Measurements from ENCODE around the gene TNNI2. TPM values are rescaled to one million over a fixed set of nuclear protein-coding genes. Genes with fewer than 3 reads are reported as not detected.
"Not testable (repeated sequence)": the region's sequence is repeated elsewhere in the genome, so short reads cannot be mapped to it uniquely, and the experiment has no call there.

The TNNI2 gene
- total and polyA plus RNA-seq, 10 donors, result 2.3 to 21.8 (median 6.7) TPM

- H3K4me1 ChIP-seq, result peaks cover 27 to 96% (median 65%) of the 10 kb centered on the region in 6 donors
Measured at GRCh38 chr11:1873048-1873812, 34.4 kb downstream of the TNNI2 start.

GRCh38 chr11:1873813-1874150 lies 35.0 kb downstream of the TNNI2 start:
- Histone ChIP-seq H3K4me1 (peaks cover 23 to 96% (median 65%) of the 10 kb centered on the region in 6 donors), H3K27ac (peak overlapping the region in 5 of 8 donors; percentile 68 to 87 (median 83)), H3K36me3 (peaks cover 0 to 48% (median 4%) of the 10 kb centered on the region in 6 donors), H3K4me3 (peak overlapping the region in 5 of 8 donors; percentile 36 to 71 (median 50))
- H3K9me3 ChIP-seq; intact Hi-C loops (cut with DNase I; ENCODE audit: low total_unique reads); DNase-seq; H3K27me3 ChIP-seq (replicated peaks in 1 of 7): not testable (repeated sequence)
- WGBS, 5 donors, result 79 to 90% (median 80%) methylated on average over 12 to 17 of the region's 17 CpGs

More at GRCh38 chr11:1873048-1873812, 34.4 kb downstream of the TNNI2 start:
- peak; percentile 66 for DNase-seq
- peaks cover 0 to 50% (median 4%) of the 10 kb centered on the region in 6 donors for H3K36me3 ChIP-seq
- H3K4me3 ChIP-seq, result peak overlapping the region in 6 of 8 donors; percentile 15 to 71 (median 45)
- WGBS, 5 donors, result 38 to 64% (median 47%) methylated on average over 11 of the region's 11 CpGs
- intact Hi-C loops (cut with DNase I; ENCODE audit: low total_unique reads), result no loop called here
- no peaks in the 10 kb centered on the region for H3K27me3 ChIP-seq (replicated peaks in 1 of 7)
- H3K9me3 ChIP-seq, result no peaks in the 10 kb centered on the region
- TF ChIP-seq CTCF (IDR thresholded peaks at IDR 0.05 in 8 of 11, conservative IDR thresholded peaks at IDR 0.05 in 3 of 11), result no peak
- TF ChIP-seq POLR2A (IDR thresholded peaks at IDR 0.05), result no peak
- TF ChIP-seq POLR2AphosphoS5 (IDR thresholded peaks at IDR 0.05), result peak in 1 of 3 donors; percentile 33
- H3K27ac ChIP-seq, result peak overlapping the region in 7 of 8 donors; percentile 47 to 87 (median 79)

GRCh38 chr11:1874441-1875092 lies 35.8 kb downstream of the TNNI2 start:
- peak; percentile 76 for DNase-seq
- H3K27me3 ChIP-seq (replicated peaks in 1 of 7); intact Hi-C loops (cut with DNase I; ENCODE audit: low total_unique reads); H3K9me3 ChIP-seq: not testable (repeated sequence)
- Histone ChIP-seq H3K27ac (peak overlapping the region; percentile 14 to 86 (median 68)), H3K36me3 (peaks cover 0 to 55% (median 4%) of the 10 kb centered on the region in 6 donors), H3K4me3 (peak overlapping the region in 5 of 8 donors; percentile 19 to 71 (median 26)), H3K4me1 (peaks cover 23 to 96% (median 67%) of the 10 kb centered on the region in 6 donors)
- 71 to 92% (median 83%) methylated on average over 10 to 17 of the region's 17 CpGs for whole genome bisulfite sequencing, 5 donors

- WGBS, 5 donors, result 72 to 79% (median 79%) methylated on average over 17 to 28 of the region's 28 CpGs
- no peak for TF ChIP-seq CTCF (IDR thresholded peaks at IDR 0.05 in 8 of 11, conservative IDR thresholded peaks at IDR 0.05 in 3 of 11)
- TF ChIP-seq POLR2A (IDR thresholded peaks at IDR 0.05), result no peak
- peak in 2 of 3 donors; percentile 5 to 22 for TF ChIP-seq POLR2AphosphoS5 (IDR thresholded peaks at IDR 0.05)
- intact Hi-C loops (cut with DNase I; ENCODE audit: low total_unique reads), result no loop called here
- no peaks in the 10 kb centered on the region for H3K27me3 ChIP-seq (replicated peaks in 1 of 7)
- peak overlapping the region in 7 of 8 donors; percentile 14 to 86 (median 76) for H3K27ac ChIP-seq
- DNase-seq, result peak; percentile 78
- H3K4me1 ChIP-seq, result peaks cover 25 to 96% (median 67%) of the 10 kb centered on the region in 6 donors
- no peaks in the 10 kb centered on the region for H3K9me3 ChIP-seq
- peak overlapping the region in 5 of 8 donors; percentile 19 to 71 (median 26) for H3K4me3 ChIP-seq
- H3K36me3 ChIP-seq, result peaks cover 0 to 57% (median 4%) of the 10 kb centered on the region in 6 donors
Measured at GRCh38 chr11:1875093-1875850, 36.5 kb downstream of the TNNI2 start.

- WGBS, 5 donors, result 71 to 81% (median 80%) methylated on average over 1 to 13 of the region's 13 CpGs
- H3K9me3 ChIP-seq; intact Hi-C loops (cut with DNase I; ENCODE audit: low total_unique reads); H3K27me3 ChIP-seq (replicated peaks in 1 of 7): not testable (repeated sequence)
- peak; percentile 75 for DNase-seq
- Histone ChIP-seq H3K36me3 (peaks cover 0 to 63% (median 6%) of the 10 kb centered on the region in 6 donors), H3K4me1 (peaks cover 23 to 96% (median 67%) of the 10 kb centered on the region in 6 donors), H3K27ac (peak overlapping the region in 6 of 8 donors; percentile 32 to 86 (median 77)), H3K4me3 (peak overlapping the region in 4 of 8 donors; percentile 11 to 71 (median 25))
Measured at GRCh38 chr11:1875851-1876301, 37.1 kb downstream of the TNNI2 start.

All from spleen (tissue), 11 donors.